HG02759 (cell line): ENCODE measurements around the gene ZNF350.
"Not testable (repeated sequence)": the region's sequence is repeated elsewhere in the genome, so short reads cannot be mapped to it uniquely, and the experiment has no call there.

Source experiments
- ATAC-seq: cut with Tn5 transposase; IDR thresholded peaks from one replicate; pipeline ENCODE4 v1.9.1; 2021; ENCODE audit warnings: mild to moderate bottlenecking, moderate library complexity; ENCODE audit not compliant: unreplicated experiment

ZNF350 gene

DNA sequence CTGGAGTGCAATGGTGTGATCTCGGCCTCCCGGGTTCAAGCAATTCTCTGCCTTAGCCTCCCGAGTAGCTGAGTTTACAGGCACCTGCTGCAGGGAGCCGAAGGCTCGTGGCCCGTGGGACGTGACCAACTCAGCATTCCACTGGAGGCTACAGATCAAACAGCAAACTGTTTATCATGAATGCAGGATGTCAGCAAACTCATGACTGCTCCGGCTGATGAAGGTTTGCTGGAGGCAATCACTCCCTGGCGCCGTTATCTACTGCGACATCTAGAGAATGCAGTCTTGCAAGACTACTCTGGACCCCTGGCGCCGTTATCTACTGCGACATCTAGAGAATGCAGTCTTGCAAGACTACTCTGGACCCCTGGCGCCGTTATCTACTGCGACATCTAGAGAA, 10.9 kb downstream of the ZNF350 start:
- ATAC-seq = not testable (repeated sequence)

DNA sequence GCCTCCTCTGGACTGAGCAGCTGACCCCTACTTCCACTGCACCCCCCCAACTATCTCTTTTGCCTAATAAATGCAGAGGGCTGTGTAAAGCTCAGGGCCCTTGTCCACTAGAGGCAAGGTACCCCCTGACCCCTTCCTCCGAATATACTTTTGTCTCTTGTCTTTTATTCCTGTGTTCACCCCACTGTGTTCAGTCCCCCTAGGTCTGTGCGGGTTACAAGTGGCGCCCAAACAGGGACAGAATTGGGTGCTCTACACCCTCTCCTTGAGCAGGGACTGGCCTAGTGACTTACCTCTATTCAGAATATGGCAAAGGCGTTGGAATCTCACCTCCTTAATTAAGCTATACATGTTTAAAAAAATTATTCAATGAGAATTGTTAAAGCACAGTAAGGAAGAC, 15.0 kb downstream of the ZNF350 start:
- no peak for ATAC-seq

DNA sequence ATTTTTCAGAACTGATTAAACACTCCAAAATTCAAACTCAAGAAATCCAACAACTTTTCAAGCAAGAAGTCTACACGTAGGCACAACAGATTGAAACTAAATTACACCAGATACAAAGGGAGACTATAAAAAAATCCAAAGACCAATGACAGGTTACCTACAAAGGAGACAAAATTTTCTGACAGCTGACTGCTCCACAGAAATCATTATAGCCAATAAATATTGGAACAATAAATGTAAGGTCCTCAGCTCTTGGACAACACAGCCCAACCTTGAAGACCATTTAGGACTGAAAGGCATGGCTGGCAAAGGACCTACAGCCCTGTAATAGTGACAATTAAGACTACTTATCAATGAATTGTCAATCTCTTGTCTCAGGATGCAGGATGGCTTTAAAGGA, 15.9 kb downstream of the ZNF350 start:
- ATAC-seq = no peak

DNA sequence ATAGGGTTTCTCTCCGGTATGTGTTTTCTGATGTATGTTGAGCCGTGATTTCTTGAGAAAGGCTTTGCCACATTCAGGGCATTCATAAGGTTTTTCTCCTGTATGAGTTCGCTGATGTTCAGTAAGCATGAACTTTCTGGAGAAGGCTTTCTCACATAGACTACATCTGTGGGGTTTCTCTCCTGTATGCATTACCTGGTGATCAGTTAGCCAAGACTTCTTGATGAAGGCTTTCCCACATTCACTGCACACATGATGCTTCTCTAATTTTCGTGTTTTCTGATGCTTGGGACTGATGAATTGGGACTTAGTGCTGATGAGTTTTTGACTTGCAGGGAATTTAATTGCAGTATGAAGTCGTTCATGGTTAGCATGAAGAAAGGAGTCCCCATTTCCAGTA, 21.1 kb downstream of the ZNF350 start:
- no peak for ATAC-seq

DNA sequence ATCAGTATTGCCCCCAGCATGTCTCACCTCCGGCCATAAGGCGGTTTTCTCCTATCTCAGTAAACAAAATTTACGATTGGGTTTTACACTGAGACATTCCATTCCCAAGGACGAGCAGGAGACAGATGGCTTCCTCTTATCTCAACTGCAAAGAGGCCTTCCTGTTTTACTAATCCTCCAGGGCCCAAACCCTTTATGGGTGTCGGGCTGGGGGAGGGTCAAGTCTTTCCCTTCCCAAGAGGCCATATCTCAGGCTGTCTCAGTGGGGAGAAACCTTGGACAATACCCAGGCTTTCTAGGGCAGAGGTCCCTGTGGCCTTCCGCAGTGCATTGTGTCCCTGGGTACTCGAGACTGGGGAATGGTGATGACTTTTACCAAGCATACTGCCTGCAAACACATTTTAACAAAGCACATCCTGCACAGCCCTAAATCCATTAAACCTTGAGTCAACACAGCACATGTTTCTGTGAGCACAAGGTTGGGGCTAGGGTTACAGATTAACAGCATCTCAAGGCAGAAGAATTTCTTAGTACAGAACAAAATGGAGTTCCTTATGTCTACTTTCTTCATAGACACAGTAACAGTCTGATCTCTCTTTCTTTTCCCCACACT, 25.9 kb downstream of the ZNF350 start:
- ATAC-seq = not testable (repeated sequence)

DNA sequence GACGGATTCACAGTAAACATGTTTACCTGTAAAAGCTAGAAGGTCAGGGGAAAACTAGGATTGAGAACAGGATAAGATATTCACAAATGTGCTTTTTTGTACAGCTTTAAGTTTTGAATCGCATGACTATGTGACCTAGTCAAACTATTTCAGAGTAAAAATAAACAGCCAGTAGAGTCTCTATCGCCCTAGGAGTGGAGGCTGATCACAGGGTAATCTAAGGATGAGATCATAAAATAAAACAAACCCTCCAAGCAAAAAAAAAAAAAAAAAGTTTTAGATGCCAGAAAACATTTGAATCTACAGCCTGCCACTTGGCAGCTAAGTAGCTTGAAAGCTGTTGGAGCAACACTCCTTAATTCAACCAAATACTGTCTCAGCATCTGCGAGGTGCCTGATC, 26.8 kb downstream of the ZNF350 start:
- ATAC-seq = no peak

DNA sequence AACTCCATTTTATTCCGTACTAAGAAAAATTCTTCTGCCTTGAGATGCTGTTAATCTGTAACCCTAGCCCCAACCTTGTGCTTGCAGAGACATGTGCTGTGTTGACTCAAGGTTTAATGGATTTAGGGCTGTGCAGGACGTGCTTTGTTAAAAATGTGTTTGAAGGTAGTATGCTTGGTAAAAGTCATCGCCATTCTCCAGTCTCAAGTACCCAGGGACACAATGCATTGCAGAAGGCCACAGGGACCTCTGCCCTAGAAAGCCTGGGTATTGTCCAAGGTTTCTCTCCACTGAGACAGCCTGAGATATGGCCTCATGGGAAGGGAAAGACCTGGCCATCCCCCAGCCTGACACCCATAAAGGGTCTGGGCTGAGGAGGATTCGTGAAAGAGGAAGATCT, 28.8 kb downstream of the ZNF350 start:
- not testable (repeated sequence) for ATAC-seq

DNA sequence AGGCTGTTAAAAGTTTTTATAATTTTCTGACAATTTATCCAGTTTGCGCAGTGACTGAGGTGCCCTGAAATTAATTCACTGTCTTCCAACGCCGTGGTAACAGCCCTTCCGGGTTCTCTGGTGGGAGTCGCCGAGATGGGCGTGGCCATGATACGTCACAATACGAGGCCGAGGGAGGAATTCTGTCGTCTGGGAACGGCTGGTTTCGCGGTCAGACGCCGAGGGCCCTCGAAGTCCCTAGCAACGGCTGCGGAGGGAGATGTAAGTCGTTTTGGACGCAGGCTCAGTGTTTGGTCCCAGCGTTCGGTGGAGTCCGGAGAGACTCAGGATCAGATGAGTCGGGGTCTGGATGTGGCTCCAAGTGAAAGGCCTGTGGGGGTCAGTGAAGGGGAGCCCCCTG, 37.7 kb downstream of the ZNF350 start:
- no peak for ATAC-seq

DNA sequence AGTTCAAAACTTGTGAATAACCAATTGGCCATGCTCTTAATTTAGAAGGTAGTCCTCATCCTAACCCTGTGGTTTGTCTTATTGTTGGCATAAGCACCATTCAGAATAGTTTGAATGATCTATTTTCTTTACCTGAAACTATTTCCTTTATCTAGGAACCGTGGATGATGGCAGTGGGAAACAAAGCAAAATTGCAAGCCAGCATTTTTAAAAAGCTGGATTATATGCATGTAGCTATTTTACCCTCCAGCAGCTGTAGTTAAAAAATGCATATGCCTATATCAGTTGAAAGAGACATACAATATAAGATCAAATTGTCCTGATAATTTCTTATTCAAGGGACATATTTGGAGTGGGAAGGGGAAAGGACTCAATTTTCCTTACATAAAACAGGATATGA, 40.0 kb downstream of the ZNF350 start:
- ATAC-seq = no peak

DNA sequence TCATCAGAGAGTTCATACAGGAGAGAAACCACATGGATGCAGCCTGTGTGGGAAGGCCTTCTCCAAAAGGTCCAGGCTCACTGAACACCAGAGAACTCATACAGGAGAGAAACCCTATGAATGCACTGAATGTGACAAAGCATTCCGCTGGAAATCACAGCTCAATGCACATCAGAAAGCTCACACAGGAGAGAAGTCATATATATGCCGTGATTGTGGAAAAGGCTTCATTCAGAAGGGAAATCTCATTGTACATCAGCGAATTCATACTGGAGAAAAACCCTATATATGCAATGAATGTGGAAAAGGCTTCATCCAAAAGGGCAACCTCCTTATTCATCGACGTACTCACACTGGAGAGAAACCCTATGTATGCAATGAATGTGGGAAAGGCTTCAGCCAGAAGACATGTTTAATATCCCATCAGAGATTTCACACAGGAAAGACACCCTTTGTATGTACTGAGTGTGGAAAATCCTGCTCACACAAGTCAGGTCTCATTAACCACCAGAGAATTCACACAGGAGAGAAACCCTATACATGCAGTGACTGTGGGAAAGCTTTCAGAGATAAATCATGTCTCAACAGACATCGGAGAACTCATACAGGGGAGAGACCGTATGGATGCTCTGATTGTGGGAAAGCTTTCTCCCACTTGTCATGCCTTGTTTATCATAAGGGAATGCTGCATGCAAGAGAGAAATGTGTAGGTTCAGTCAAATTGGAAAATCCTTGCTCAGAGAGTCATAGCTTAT, 41.7 kb downstream of the ZNF350 start:
- no peak for ATAC-seq

DNA sequence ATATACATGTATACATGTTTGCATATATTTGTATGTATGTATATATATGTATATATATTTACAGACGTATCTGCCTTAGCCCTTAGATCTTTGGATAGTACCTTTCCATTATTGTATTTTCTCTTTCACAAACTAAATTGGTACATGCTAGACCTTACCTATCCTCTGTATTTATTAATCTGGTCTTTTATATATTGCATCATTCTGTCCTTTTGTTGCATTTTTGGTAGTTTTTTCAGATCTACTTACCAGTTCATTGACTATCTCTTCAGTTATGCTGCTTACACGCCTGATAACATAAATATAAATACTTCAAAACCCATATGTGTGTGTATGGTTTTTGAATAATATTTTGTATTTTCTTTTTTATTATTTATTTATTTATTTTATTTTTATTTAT, 47.7 kb downstream of the ZNF350 start:
- no peak for ATAC-seq

DNA sequence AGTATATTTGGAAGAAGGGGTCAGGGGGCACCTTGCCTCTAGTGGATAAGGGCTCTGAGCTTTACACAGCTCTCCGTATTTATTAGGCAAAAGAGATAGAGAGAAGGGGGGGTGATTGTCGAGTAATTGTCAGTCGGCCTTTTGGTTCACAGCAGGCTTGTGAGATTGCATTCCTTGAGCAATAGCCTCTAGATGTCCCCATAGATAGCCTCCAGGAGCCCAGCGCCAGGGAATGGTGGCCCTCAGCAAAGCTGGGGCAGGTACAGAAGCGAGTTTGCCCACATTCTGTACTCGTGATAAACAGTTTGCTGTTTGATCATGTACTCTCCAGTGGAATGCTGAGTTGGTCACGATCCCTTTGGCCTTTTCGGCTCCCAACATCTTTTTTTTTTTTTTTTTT, 54.7 kb downstream of the ZNF350 start:
- no peak for ATAC-seq

DNA sequence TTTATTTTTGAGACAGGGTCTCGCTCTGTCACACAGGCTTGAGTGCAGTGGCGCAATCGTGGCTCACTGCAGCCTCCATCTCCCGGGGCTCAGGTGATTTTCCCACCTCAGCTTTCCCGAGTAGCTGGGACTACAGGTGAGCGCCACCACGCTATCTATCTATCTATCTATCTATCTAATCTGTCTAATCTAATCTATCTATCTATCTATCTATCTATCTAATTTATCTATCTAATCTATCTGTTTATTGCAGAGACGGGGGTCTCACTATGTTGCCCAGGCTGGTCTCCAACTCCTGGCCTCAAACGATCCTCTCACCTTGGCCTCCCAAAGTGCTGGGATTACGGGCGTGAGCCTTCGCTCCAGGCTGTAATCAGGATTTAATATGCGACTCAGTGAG, 58.8 kb downstream of the ZNF350 start:
- ATAC-seq = no peak

DNA sequence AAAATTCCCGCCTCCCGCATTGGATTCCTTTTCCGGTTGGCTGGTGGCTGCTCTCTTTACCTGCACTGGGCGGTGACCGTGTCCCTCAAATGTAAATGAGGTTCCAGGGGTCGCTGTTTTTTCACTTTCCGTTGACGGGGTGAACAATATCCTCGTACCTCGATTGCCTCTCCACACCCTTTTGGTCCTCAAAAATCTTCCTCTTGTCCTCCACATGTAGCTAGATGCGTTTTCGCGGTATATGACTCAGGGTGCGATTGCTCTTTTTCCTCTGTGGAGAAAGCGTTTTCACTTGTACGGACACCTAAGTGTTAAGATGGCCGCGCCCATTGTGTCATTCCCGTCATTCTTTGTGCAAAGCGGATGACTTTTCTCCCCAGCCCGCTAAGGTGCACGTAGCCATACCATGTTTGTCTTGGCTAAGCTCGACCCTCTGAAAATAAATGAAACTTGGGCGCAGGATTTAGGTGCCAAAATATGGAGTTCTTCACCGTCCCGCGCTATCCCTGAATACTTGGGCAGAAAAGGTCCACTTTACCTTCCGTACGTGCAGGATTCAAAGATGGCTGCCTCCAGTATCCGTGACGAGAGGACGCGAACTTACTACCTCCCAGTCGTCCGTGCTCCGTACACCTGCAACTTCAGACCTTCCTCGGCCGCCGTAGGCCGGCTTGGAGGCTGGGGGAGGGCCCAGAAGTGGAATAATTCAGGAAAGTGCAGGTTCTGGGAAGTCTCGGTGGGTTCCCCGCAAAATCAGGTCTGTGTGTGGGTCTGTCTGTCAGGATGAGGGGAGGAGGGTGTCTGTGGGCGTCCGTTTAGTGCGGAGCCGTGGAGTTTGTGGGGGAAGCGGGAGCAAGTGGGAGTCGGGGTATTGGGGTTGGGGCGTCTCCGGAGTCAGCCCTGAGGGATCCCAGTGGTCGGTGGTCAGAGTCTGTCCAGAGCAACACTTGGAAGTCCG, 59.6 kb downstream of the ZNF350 start, which contains the start of gene ZNF613:
TSS of gene ZNF613 (plus strand) at position 689 of the 958 bp plus-strand sequence. CDS start 8,749 bp downstream, outside the sequence.
- peak; percentile 87 for ATAC-seq

DNA sequence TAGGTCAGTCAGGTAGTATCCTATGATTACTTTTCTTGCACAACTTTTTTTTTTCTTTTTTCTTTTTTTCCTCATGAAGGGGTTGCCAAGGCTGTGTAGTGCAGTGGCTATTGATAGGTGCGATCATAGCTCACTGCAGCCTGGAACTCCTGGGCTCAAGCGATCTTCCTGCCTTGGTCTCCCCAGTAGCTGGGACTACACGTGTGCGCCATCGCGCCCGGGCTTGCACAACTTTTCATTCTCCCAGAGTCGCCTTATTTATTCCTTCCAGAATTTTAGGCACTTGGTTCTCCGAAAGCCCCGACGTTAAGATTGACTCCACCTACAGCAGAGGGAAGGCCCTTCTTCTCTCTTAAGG, 60.2 kb downstream of the ZNF350 start:
- no peak for ATAC-seq

DNA sequence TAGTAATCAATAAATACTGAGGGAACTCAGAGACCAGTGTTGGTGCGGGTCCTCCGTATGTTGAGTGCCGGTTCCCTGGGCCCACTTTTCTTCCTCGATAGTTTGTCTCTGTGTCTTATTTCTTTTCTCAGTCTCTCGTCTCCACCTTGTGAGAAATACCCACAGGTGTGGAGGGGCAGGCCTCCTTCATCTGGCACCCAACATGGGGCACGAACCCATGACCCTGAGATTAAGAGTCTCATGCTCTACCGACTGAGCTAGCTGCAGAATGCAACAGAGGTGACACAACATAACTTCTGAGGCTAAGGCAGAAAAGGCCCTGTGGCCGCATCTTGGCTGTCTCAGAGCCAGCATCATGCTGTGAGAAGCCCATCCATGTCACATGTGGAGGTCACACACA, 64.7 kb downstream of the ZNF350 start:
- no peak for ATAC-seq

DNA sequence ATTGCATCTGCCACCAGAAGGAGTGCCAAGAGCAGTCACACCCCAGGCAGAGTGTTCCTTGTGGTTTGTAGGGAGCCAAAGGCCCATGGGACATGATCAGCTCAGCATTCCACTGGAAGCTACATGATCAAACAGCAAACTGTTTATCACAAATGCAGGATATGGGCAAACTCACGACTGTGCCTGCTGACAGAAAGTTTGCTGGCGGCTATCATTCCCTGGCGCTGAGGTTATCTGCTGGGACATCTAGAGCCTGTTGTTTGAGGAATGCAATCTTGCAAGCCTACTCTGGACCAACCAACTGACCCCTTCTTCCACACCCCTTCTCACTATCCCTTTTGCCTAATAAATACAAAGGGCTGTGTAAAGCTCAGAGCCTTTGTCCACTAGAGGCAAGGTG, 67.0 kb downstream of the ZNF350 start:
- ATAC-seq = no peak

DNA sequence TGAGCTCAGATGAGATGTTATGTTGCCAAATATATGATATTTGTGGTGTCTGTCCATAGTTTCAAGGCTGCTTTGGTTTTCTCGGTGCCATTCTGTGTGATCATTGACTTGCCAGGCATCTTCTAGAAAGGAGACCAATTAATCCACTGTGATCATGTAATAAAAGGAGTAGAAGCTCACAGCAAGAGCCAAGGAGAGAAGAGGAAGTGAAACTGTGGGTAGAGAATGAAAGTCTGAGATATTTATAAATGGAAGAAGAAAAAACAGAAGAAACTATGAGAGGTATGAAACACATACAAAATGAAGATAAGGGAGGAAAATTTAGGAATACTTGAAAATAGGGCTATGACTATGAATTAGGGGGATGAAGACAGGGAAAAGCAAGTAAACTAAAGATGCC, 70.5 kb downstream of the ZNF350 start:
- ATAC-seq = no peak

DNA sequence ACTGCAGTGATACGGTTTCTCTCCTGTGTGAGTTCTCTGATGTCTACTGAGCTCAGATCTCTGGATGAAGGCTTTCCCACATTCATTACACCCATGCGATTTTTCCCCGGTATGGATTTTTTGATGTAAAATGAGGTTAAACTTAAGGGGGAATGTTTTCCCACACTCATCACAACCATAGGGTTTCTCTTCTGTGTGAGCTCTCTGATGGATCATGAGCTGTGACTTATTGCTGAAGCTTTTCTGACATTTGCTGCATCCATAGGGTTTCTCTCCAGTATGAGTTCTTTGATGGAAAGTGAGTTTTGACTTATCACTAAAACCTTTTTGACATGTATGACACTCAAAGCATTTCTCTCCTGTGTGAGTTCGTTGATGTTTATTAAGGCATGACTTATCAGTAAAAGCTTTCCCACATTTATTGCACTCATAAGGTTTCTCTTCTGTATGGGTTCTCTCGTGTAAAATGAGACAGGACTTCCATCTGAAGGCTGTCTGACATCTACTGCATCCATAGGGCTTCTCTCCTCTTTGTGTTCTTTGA, 71.2 kb downstream of the ZNF350 start:
- ATAC-seq = no peak
